ENCODE measurements around the gene SEPTIN11. TPM values are rescaled to one million over a fixed set of nuclear protein-coding genes. Genes with fewer than 3 reads are reported as not detected.

The SEPTIN11 gene
- total and polyA plus RNA-seq, 2 of the 4 experiments (the other 2 are of a cell fraction), result 267 to 573 TPM

GRCh38 chr4:76982638-76983584 is 33.4 kb downstream of the SEPTIN11 start:
- H3K4me2 ChIP-seq (ENCODE audit: low read depth, low read length), result peak overlapping the region; percentile 43; the same call in 1 of the 2 replicates
- peak overlapping the region; percentile 66 for H2BK5ac ChIP-seq (ENCODE audit: low read depth, low read length, poor library complexity, severe bottlenecking)
- ATAC-seq (ENCODE audit: low read depth) (no peak), DNase-seq (peak; percentile 54)
- H2AFZ ChIP-seq (replicated peaks; ENCODE audit: low read length, poor library complexity), result no peak overlapping the region
- no CpG with 5 or more reads among the region's 7 CpGs for WGBS, 2 experiments (ENCODE audit: extremely low coverage in 2 of 2, insufficient read length in 1 of 2)
- H2BK20ac ChIP-seq (ENCODE audit: low read depth, low read length), result peak overlapping the region; percentile 22; the same call in 1 of the 2 replicates
- no peaks in the 10 kb centered on the region for H3K9me3 ChIP-seq (ENCODE audit: control insufficient read depth, insufficient read depth, low read length)
- H2AK9ac ChIP-seq (replicated peaks; ENCODE audit: low read depth, low read length, poor library complexity), result no peak overlapping the region
- TF ChIP-seq RFX5 (IDR thresholded peaks at IDR 0.05; ENCODE audit: low read depth, low read length), result no peak
- no peak for TF ChIP-seq SMC3 (IDR thresholded peaks at IDR 0.05; ENCODE audit: low read depth, low read length)
- no peak for TF ChIP-seq CEBPB (IDR thresholded peaks at IDR 0.05; ENCODE audit: low read depth, low read length)
- 0 out of 2 replicates have a peak, but pooled peaks have one; percentile 18 for TF ChIP-seq CTCF (conservative IDR thresholded peaks at IDR 0.05; ENCODE audit: low read depth, low read length)
- peaks cover 82% of the 10 kb centered on the region for H4K20me1 ChIP-seq (ENCODE audit: insufficient read depth, low read length)
- H3K9ac ChIP-seq (ENCODE audit: low read depth, low read length), result peak overlapping the region; percentile 15; the same call in 1 of the 2 replicates
- H3K23ac ChIP-seq (ENCODE audit: low read depth, low read length), result peak overlapping the region; percentile 47; the same call in 1 of the 2 replicates
- H3K9me1 ChIP-seq (ENCODE audit: insufficient read depth, low read length), result peaks cover 27% of the 10 kb centered on the region
- BruUV-seq (replicated peaks), result no TSS peak
- ChIA-PET POLR2A (ENCODE audit: unreplicated experiment) (interaction anchor here (0.6 kb wide), 1 partner anchor 57 kb away, joined by 5 read pairs; no protein-coding TSS in a partner anchor), CTCF (interaction anchor here (0.6 kb wide), 1 partner anchor 55 kb away, joined by 4 read pairs; no protein-coding TSS in a partner anchor)
- peak overlapping the region; percentile 30 for H4K5ac ChIP-seq (ENCODE audit: low read depth, low read length)
- no peaks in the 10 kb centered on the region for H3K27me3 ChIP-seq (ENCODE audit: control insufficient read depth, insufficient read depth, low read length)
- H3K14ac ChIP-seq (replicated peaks; ENCODE audit: low read depth, low read length), result no peak overlapping the region
- H3K36me3 ChIP-seq (ENCODE audit: control insufficient read depth, insufficient read depth, low read length), result peaks cover 3% of the 10 kb centered on the region
- peak overlapping the region; percentile 34; the same call in 2 of the 3 replicates for H2BK15ac ChIP-seq (ENCODE audit: low read depth, low read length)
- H3K4me1 ChIP-seq (ENCODE audit: control insufficient read depth, insufficient read depth, low read length), result peaks cover 47% of the 10 kb centered on the region
- H3K56ac ChIP-seq (ENCODE audit: extremely low read depth, insufficient read depth, low read length), result no peak overlapping the region
- no peak overlapping the region for H3K4me3 ChIP-seq (ENCODE audit: insufficient read depth, low read depth, low read length)
- in situ Hi-C loops (cut with MboI; ENCODE audit: low sequenced_read_pairs), result no loop called here
- peak overlapping the region; percentile 11 for H2BK120ac ChIP-seq (ENCODE audit: low read depth, low read length)
- peak overlapping the region; percentile 47; the same call in 1 of the 2 replicates for H2AK5ac ChIP-seq (ENCODE audit: low read depth, low read length)
- H3K4ac ChIP-seq (ENCODE audit: low read depth, low read length), result peak overlapping the region; percentile 62
- dilution Hi-C loops (cut with HindIII; ENCODE audit: low sequenced_read_pairs, unreplicated experiment), result no loop called here
- peak overlapping the region; percentile 40 for H3K18ac ChIP-seq (ENCODE audit: low read depth, low read length)
- intact Hi-C loops (cut with micrococcal nuclease), result no loop called here
- H3K79me1 ChIP-seq (ENCODE audit: low read depth in 1 of 2, low read length in 2 of 2), result peaks cover 22 to 65% of the 10 kb centered on the region in 2 experiments
- H3K27ac ChIP-seq (ENCODE audit: insufficient read depth, low read length), result peak overlapping the region; percentile 75; the same call in 1 of the 2 replicates
- peak overlapping the region; percentile 71; the same call in 1 of the 2 replicates for H4K91ac ChIP-seq (ENCODE audit: insufficient read depth, low read depth, low read length)
- H4K8ac ChIP-seq (ENCODE audit: low read depth in 2 of 2, low read length in 2 of 2), result peak overlapping the region; percentile 6 to 26; a peak in 2 of 4 replicates

Measured in IMR-90 (cell line).